GDM1 (cell line): ENCODE results near the gene PDZD2.
"Not testable (repeated sequence)": the region's sequence is repeated elsewhere in the genome, so short reads cannot be mapped to it uniquely, and the experiment has no call there.

Experiments used
- DNase-seq: peaks from one replicate; lab custom pipeline; 2025; lab: John Stamatoyannopoulos, UW

The PDZD2 gene

DNA sequence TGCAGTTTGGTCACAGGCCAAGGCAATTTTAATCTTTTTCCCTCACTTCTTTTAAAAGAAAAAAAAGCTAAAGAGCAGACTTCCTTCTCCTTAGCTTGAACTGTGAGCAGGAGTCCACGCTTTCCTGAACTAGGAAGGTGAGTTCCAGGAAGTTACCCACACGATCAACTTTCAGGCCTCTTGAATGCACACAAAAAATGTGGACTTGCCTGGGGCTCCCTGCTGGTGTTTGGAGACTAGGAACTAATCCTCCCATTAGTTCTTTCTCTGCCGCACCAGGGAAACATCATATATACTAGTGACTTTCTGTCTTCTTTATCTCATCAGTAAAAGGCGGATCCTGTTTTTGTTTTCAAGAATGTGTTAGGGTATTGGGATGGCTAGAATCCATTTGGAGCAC lies 295.2 kb downstream of the PDZD2 start:
- DNase-seq, result no peak

DNA sequence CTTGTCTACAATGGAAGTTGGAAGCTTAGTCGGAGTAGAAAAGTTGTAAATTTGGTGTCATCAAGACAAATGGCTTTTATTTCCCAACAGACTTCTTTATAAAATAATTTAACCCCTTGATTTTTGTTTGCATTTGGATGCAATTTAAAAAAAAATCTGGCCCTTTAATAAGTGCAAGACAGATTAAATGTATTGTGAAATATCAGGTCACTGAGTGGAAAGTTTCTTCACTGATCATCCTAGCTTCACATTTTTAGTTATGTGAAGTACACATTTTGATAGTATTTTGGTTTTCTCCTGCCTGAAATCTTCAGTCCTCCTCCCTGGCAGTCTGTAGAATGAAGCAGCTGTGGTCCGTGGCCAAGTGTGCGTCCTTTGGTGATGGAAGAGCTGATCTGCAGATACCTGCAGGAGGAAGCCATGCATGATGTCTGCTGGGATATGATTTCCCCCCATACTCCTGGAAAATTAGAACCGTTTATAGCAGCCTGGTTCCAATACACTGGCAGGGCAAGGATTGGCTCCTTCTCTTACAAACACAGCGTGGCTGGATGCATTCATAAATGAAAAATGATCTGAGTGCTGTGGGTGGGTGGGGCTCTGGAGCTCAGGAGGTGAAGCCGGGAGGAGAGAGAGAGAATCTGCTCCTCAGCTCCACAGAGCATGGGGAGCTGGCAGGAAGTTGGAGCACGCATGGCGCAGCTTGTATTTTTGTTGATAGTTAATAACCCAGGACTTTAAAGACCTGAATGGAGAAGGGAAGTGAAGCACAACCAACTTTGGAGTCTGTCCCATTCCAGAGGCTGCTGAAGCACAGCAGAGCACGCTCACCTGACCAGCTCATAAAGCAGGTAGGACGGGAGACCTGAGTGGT lies 296.8 kb downstream of the PDZD2 start:
- DNase-seq, result no peak

DNA sequence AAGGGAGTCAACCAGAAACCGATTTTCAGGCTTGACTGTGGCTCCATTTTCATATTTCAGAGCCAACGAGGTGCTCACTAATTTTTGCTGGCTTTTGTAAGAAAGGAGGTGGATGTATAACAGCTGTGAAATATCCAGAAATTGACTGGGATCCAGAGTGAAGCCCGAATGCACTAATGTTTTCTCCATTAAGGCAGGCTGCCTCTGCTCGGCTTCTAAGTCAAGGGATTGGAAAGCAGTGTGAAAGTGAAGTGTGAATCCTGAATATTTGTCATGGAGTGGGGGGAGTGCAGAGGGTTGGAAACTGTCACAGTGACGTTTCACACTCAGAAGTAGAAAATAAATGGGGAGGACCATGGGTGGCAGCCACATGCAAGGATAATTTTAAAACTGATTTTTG lies 297.8 kb downstream of the PDZD2 start:
- no peak for DNase-seq

DNA sequence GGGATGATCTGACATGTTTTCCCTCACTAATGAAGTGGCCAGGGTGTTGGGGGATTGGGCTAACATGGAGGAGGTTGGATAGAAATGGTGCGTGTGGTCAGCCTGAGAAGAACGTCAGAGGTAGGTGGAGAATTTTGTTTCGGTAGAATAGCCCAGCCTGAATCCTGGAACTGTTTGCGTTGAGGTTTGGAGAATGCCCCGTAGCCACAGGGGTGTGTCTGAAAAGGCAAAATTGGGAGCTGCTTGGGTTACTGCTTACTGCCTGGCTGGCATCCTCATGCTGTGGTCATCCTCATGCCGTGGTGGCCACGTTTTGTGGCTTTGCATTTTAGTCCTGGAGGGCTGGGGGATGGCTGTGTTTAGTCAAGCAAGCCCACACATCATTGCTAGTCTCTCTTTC lies 298.3 kb downstream of the PDZD2 start:
- no peak for DNase-seq

DNA sequence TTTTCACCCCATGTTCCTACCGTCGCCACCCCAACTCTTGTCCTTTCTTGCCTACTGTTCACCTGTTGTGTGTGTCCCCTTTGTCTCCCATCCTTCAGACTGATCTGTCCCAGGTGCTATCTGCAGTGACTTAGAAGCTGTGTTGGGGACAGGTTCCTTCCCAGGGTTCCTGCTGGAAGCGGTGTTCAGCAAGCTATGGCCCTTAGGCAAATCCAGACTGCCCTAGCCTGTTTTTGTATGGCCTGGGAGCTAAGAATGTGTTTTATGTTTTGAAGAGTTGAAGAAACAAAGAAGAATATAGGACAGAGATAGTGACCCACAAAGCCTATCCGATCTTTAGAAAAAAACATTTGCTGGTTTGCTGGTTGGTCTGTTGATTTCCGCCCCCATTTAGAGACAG lies 298.8 kb downstream of the PDZD2 start:
- DNase-seq, result no peak

DNA sequence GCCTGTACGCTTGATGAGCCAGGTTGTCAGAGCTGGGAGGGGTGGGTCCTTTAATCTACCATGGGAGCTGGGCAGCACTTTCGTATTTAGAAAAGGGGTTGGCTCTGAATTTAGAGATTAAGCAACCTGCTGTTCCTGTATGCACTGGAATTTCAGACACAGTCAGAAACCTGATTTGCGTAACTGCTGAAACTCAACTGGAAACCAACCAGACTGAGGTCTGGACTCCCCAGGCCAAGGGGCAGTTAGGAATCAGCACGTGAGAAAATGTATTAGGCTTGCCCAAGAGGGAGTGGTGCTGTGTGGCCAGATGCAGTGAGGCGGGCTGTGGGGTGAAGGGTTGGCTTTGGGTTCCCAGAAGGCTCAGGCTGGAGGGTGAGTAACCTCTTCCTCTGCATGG lies 300.2 kb downstream of the PDZD2 start:
- no peak for DNase-seq

DNA sequence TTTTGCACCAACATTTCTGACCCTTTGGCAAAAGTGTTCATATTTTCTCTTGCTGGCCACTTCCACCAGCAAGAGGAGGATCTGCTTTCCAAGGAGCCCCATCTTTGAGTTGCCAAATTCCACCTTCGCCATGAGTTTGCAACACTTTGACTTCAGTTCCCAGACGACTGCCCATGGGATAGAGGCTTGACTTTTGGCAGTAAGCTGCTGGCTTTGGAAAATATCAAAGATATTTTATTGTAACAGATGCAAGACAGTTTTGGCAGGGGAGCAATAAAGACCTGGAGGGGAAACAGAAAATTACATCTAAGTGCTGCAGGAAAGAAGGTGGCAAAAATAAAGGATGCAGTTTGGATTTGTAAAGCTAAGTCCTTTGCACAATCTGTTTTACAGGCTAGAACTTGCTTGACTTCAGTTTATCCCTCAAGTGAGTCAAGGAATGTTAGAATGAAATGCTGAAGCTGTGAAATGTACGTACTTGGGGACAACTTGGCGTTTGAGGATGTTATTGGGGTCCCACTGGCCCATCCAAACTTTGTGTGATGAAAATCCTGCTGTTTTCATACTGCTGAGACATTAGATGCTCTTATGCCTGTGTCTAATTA lies 302.3 kb downstream of the PDZD2 start:
- DNase-seq, result no peak

DNA sequence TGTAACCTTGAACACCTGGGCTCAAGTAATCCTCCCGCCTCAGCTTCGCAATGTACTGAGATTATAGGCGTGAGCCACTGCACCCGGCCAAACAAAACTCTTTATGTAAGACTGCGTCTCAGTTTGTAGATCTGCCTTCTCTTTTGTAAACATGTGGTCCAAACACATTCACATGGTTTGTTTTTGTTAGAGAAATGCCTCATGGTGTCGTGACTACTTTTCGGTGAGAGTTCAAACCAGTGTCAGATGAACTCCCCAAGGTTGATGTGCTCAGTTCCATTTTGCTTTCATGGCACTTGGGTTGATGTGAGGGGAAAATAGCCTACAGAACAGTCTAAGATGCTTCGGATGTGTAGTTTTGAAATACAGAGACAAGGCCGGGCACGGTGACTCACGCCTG lies 303.6 kb downstream of the PDZD2 start:
- no peak for DNase-seq

DNA sequence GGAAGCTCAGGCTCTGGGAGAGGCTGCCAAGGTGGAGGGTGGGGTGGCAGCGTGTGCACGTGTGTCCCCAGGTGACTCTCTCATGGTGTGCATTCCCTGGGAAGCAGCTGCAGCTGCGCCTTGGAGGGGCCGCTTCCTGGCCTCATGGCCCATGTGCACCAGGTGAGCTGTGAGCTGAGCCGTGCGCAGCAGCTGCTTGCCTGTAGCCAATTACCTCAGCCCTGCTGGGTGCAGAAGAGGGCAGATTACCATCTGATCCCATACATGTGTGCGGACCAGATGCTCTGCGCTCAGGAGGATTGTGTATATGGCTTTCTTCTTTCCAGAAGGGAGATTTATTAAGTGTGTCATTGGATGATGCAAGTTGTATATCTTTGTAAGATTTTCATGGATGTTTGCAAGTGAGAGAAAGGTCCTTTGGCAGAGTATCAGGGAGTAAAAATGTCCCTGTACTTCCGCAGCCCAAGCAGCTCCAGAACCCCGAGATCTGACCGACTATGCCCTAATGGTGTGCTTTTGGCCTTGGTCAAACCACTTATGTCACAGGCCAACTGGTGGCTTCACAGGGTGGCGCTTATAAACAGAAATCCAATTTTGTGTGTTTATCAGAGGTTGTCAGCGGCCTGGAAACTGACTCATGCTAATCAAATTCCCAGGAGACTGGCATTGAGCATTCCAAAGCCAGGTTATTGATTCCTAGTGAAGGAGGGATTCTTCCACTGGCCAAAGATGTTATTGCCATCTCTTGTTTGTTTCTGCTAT lies 305.9 kb downstream of the PDZD2 start:
- no peak for DNase-seq

DNA sequence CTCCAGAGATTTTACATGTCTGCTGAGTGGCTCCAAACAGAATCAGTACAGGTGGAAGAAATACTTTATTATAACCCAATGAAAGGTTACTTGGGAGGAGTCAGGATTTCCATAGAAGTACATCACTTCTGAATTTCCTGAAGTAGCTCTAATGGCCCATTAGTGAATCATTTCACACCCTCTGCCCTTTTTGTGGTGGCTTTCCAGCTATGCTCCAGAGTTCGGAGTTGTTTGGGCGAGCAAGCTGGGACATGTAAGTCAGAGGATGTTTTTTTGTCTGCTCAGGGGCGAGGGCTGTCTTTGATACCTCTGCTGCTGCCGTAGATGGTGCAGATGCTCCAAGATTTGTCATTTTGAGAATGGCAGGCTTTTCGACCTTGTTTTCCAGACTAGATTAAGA lies 309.1 kb downstream of the PDZD2 start:
- no peak for DNase-seq

DNA sequence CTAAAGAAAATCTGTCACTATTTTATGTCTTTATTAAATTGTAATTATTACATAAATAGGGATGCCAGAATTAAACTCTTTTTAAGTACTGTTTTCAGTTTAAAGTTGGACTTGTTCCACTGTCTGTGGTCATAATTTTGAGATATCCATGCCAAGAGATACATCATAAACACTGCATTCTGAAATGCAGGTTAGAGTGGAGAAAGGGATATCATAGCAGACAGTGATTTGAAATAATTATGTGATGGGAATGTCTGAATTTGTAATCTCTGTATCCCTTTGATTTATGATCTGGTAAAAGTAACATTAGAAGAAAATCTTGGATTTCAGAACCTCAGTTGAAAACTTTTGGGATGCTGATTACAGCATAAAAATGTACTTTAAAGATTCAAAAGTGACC lies 313.1 kb downstream of the PDZD2 start:
- no peak for DNase-seq

DNA sequence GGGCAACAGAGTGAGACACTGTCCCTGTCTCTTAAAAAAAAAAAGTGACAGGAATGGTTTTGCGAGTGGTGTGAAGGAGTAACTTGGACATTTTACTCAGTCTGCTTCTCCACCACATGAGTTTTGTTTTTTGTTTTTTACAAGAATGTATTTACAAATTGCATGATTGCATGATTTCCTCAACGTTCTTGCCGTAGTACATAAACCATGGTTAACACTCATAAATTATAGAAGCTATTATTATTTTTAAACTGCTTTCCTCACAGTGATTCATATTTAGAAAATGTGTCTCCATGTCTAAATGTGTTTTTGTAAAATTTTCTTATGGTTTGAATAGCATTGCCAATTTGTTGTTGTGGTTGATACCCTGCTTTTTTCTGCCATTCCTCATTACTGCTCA lies 315.2 kb downstream of the PDZD2 start:
- no peak for DNase-seq

DNA sequence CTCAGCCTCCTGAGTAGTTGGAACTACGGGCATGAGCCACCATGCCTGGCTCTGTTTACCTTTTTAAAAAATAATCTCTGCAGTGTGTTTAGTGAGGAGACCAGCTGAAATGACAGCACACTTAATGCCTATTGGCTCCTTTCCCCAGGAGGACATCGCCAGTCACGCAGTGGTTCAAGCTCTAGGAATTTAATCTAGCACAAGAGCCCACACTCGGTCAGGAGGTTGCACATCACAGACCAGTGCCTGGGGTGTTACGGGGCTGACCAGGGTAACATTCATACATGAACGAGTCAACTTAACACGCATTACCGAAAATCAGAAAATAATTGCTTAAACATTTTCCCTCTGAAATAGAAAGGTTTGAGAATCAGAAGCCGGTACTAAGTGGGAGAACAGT lies 318.2 kb downstream of the PDZD2 start:
- no peak for DNase-seq

DNA sequence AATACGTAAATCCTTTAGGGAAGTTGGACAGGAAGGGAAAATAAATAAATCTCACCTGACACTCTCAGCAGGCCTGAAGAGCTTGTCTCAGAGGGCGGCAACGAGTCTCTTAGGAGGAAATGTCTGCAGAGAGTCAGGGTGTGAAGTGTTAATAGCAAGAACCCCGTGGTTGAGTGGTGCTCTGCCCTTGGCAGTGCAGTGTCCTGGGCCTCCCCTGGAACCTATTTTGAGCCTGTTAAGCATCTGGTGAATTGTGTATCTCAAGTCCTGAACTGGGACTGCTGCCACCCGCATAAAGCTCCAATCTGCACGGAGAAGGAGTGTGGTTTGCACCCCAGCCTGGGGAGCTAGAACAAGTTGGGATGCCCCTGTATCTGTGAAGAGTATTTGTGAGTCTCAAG lies 323.4 kb downstream of the PDZD2 start:
- DNase-seq, result no peak

DNA sequence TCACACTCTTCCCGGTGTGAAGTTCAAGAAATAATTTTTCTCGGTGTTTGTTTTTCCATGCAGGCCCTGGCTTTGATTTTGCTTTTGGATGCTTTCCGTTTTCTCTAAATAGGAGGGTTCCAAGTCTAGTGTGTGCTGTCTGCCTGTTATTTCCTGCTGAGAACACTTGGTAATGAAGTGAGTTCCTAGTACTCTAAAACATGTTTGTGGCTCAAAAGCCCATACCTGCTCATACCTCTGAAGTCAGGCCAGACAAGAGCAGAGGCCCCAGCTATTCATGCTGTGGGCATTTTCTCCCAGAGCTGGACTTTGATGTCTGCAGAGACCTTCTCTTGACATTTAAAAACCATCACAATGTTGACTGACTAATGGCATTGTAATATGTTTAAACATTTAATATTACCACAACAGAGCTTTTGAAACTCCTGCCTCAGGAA lies 324.0 kb downstream of the PDZD2 start:
- DNase-seq, result no peak

DNA sequence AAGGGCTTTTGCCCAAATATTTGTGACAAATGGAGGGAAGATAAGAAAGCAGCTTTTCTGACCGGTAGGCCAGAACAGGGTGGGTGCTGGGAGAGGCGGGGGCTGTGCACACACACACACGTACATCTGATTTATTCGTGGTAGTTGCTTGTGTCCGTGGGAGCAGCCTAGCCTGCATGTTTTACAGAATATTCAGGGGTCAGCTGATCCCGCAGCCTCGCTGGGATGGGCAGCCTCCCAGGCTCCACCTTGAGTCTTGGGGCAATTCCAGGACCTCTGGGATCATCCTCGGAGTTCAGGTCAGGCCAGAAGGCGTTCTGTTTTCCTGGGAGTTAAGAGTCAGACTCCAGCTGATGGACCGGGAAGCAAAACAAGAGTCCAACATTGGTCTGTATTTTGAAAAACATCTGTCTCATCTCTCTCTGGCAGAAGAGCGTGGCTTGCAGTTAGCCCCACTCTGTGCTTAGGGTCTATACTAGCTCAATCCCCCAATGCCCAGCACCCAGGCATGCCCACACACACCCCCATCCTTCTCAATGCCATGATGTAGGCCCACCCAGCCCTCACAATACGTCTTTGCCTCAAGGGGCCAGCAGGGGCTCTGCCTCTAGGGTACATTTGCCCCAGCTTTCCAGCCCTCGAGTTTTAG lies 324.6 kb downstream of the PDZD2 start:
- DNase-seq, result no peak

DNA sequence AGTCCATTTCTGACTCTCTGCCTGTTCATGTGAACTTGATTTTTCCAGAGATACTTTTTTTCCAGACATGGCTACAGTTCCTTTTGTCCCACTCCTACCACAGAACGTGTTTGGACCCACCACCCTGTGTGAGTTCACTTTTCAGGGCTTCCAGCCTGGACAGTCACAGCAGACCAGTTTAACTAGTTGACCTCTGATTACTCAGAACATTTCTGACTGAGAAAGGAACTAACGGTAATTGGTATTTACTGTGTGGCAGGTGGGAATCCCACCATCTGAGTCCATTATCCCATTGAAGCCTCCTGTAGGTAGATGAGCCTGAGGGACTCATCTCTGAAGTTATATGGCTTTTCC lies 325.1 kb downstream of the PDZD2 start:
- no peak for DNase-seq

DNA sequence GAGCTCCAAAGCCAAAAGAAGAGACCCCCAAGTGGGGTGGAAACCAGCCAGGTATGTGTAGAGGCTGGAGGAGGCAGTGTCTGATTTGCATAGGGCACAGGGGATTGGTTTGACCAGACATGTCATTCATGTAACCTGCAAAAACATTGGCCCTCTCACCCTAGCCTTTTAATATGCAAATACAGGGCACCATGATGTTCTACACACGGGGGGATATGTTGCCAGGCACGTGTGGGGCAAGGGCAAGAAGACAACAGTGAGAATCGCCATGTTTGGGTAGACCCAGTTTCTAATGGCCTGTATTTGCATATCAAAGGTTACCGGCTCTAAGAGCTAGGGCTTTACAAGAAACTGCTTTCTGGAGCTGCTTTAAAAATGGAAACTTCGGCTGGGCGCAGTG lies 326.3 kb downstream of the PDZD2 start:
- no peak for DNase-seq

DNA sequence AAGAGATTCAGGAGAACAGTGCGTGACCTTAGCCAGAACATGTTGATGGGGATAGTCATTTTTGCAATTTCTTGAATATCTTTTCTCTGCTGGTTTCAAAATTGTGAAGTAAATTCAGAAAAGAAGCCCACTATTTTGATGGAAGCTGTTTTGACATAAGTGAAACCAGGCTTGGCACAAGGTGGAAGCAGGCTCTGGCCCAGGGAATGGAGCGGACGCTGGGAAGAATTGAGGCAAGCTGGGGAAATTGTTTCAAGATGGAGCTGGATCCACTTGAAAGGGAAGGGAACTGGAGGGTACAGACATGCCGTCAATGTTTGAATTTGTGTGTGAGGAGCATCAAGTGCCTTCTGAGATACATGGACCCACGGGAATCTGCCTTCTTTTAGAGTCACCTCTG lies 328.0 kb downstream of the PDZD2 start:
- DNase-seq, result no peak

DNA sequence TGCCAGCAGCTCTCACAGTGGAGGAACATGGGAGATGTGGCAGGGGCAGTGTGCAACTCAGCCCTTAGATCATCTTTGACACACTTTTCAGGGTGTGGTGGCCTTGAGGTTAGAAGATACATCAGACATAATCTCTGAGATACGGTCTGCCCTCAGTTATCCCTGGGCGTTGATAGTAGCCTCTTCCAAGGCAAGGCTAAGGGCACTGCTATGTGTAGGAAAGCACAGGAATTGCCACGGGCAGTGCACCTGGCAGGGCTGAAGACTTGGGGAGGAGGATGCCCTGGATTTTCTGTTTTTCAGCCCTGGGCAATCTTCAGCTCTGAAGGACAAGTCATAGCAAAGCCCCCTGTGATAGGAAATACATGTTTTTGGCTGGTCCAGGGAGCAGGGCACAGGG lies 328.5 kb downstream of the PDZD2 start:
- DNase-seq, result no peak

DNA sequence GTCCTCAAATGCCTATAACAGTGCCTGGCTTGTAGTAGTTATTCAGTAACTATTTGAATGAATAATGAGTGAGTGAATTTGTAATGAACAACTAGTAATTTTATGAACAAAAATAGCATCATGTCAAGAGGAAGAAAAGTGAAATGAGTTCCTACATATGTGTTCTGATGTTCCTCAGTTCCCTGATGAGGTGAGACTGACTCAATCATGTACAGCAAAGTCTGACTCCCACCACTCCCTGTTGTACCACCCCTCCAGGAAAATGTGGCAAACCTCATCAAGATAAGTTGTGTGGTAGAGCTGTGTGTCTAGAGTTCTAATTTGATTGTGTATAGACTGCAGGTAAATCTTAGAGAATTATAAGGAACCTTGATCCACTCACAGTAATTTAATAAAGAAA lies 333.6 kb downstream of the PDZD2 start:
- DNase-seq, result no peak

DNA sequence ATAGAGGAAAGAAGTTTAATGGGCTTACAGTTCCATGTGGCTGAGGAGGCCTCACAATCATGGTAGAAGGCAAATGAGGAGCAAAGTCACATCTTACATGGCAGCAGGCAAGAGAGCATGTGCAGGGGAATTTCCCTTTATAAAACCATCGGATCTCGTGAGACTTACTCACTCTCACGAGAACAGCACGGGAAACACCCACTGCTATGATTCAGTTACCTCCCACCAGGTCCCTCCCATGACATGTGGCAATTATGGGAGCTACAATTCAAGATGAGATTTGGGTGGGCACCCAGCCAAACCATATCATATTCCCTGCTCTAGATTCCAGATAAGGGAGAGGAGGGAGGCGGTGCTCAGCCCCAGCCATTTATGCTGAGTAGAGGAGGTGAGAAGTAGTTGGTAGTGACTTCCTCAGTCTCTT lies 336.3 kb downstream of the PDZD2 start:
- DNase-seq, result not testable (repeated sequence)

DNA sequence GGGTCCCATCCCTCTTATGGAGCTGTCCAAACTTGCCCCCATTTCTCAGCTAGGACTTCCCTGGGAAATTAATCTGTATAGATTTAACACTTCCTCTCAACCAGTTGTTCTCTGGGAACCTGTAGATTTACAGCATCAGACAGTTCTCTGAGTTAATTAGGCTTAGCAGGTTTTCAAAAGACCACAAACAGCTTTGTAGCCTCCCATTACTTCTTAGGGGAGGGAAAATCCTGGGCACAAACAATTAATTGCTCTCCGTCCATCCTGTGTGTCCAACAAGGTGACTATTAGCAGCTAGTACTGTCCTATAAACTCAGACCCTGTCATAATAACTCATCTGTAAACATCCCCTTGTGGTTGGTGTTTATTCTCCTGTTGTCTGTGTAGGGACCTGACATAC lies 337.2 kb downstream of the PDZD2 start:
- DNase-seq, result no peak
